PC-3 (cell line): ENCODE data around the gene RAD23B.

Experiments used
- EZH2 ChIP-seq: fragments of 300-600 bp; sonication (generic); IDR thresholded peaks from one replicate; pipeline ENCODE4 v1.6.1; 2017; ENCODE audit warnings: antibody characterized with exemption, mild to moderate bottlenecking, low read length; ENCODE audit not compliant: unreplicated experiment
- TF ChIP-seq, protein P1 (sequence below): fragments of 300-600 bp; sonication (generic); conservative IDR thresholded peaks from 2 replicates; pipeline ENCODE4 v1.5.1; 2017; ENCODE audit warnings: antibody characterized with exemption, low read depth, mild to moderate bottlenecking, low read length

DNA sequence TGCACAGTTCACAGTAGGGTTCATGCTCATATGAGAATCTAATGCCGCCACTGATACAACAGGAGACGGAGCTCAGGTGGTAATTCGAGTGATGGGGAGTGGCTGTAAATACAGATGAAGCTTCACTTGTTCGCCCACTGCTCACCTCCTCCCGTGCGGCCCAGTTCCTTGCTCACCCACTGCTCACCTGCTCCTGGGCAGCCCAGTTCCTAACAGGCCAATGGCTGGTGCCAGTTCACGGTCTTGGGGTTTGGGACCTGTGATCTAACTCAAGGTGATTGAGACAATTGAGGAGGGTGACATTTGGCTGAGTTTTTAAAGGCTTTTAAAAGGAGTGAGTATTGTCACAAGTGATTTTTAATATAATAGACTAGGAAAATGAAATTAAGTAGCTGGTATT lies 45.4 kb downstream of the RAD23B start:
- TF ChIP-seq, protein P1, sequence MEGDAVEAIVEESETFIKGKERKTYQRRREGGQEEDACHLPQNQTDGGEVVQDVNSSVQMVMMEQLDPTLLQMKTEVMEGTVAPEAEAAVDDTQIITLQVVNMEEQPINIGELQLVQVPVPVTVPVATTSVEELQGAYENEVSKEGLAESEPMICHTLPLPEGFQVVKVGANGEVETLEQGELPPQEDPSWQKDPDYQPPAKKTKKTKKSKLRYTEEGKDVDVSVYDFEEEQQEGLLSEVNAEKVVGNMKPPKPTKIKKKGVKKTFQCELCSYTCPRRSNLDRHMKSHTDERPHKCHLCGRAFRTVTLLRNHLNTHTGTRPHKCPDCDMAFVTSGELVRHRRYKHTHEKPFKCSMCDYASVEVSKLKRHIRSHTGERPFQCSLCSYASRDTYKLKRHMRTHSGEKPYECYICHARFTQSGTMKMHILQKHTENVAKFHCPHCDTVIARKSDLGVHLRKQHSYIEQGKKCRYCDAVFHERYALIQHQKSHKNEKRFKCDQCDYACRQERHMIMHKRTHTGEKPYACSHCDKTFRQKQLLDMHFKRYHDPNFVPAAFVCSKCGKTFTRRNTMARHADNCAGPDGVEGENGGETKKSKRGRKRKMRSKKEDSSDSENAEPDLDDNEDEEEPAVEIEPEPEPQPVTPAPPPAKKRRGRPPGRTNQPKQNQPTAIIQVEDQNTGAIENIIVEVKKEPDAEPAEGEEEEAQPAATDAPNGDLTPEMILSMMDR, result no peak
- TF ChIP-seq EZH2, result no peak
